Mucosa of stomach (tissue), 1 donor: ENCODE measurements around the gene OSBPL1A.

Experiments used
- H3K27me3 ChIP-seq: one replicate; pipeline ENCODE4 v1.7.0; 2013; ENCODE audit warnings: mild to moderate bottlenecking, low read length; ENCODE audit not compliant: control insufficient read depth, insufficient read depth
- H3K36me3 ChIP-seq: one replicate; pipeline ENCODE4 v1.7.0; 2013; ENCODE audit warnings: low read length; ENCODE audit not compliant: control insufficient read depth, insufficient read depth
- H3K4me1 ChIP-seq: one replicate; pipeline ENCODE4 v1.7.0; 2013; ENCODE audit warnings: mild to moderate bottlenecking, low read length; ENCODE audit not compliant: control insufficient read depth, insufficient read depth
- H3K4me3 ChIP-seq: one replicate; pipeline ENCODE4 v1.7.0; 2013; ENCODE audit warnings: low read length
- H3K9ac ChIP-seq: one replicate; pipeline ENCODE4 v1.7.0; 2013; ENCODE audit warnings: mild to moderate bottlenecking, low read length, moderate library complexity
- H3K9me3 ChIP-seq: one replicate; pipeline ENCODE4 v1.7.0; 2013; ENCODE audit warnings: mild to moderate bottlenecking, low read length, moderate library complexity; ENCODE audit not compliant: control insufficient read depth
- donor health status: Pancreatic carcinoma.

Gene OSBPL1A

GRCh38 chr18:24187689-24188088, 209.9 kb downstream of the OSBPL1A start:
- Histone ChIP-seq H3K9me3 (no peaks in the 10 kb centered on the region), H3K27me3 (no peaks in the 10 kb centered on the region), H3K36me3 (no peaks in the 10 kb centered on the region), H3K4me3 (no peak overlapping the region), H3K4me1 (no peaks in the 10 kb centered on the region), H3K9ac (no peak overlapping the region)

- H3K4me1 ChIP-seq: no peaks in the 10 kb centered on the region
- H3K4me3 ChIP-seq: no peak overlapping the region
- H3K36me3 ChIP-seq: no peaks in the 10 kb centered on the region
- no peak overlapping the region for H3K9ac ChIP-seq
- no peaks in the 10 kb centered on the region for H3K9me3 ChIP-seq
- no peaks in the 10 kb centered on the region for H3K27me3 ChIP-seq
Observed at GRCh38 chr18:24187049-24187448, 210.6 kb downstream of the OSBPL1A start.

- H3K9ac ChIP-seq: no peak overlapping the region
- H3K9me3 ChIP-seq: no peaks in the 10 kb centered on the region
- H3K4me3 ChIP-seq: no peak overlapping the region
- no peaks in the 10 kb centered on the region for H3K4me1 ChIP-seq
- H3K36me3 ChIP-seq: no peaks in the 10 kb centered on the region
- no peaks in the 10 kb centered on the region for H3K27me3 ChIP-seq
Observed at GRCh38 chr18:24185805-24186204, 211.8 kb downstream of the OSBPL1A start.

- Histone ChIP-seq H3K36me3 (no peaks in the 10 kb centered on the region), H3K9me3 (no peaks in the 10 kb centered on the region), H3K4me3 (no peak overlapping the region), H3K27me3 (no peaks in the 10 kb centered on the region), H3K4me1 (no peaks in the 10 kb centered on the region), H3K9ac (no peak overlapping the region)
Observed at GRCh38 chr18:24181806-24182205, 215.8 kb downstream of the OSBPL1A start.

GRCh38 chr18:24180048-24180447, 217.6 kb downstream of the OSBPL1A start:
- H3K9ac ChIP-seq: no peak overlapping the region
- no peaks in the 10 kb centered on the region for H3K36me3 ChIP-seq
- H3K27me3 ChIP-seq: no peaks in the 10 kb centered on the region
- no peak overlapping the region for H3K4me3 ChIP-seq
- H3K4me1 ChIP-seq: no peaks in the 10 kb centered on the region
- no peaks in the 10 kb centered on the region for H3K9me3 ChIP-seq

GRCh38 chr18:24177499-24178133, 220.0 kb downstream of the OSBPL1A start:
- no peaks in the 10 kb centered on the region for H3K36me3 ChIP-seq
- no peaks in the 10 kb centered on the region for H3K27me3 ChIP-seq
- H3K9me3 ChIP-seq: no peaks in the 10 kb centered on the region
- H3K9ac ChIP-seq: no peak overlapping the region
- H3K4me1 ChIP-seq: peaks cover 4% of the 10 kb centered on the region
- H3K4me3 ChIP-seq: no peak overlapping the region

GRCh38 chr18:24176727-24177416, 220.8 kb downstream of the OSBPL1A start:
- H3K36me3 ChIP-seq: no peaks in the 10 kb centered on the region
- no peaks in the 10 kb centered on the region for H3K9me3 ChIP-seq
- peaks cover 4% of the 10 kb centered on the region for H3K4me1 ChIP-seq
- no peak overlapping the region for H3K9ac ChIP-seq
- H3K4me3 ChIP-seq: no peak overlapping the region
- no peaks in the 10 kb centered on the region for H3K27me3 ChIP-seq

- Histone ChIP-seq H3K9ac (no peak overlapping the region), H3K9me3 (no peaks in the 10 kb centered on the region), H3K4me3 (no peak overlapping the region), H3K27me3 (no peaks in the 10 kb centered on the region), H3K4me1 (peaks cover 4% of the 10 kb centered on the region), H3K36me3 (no peaks in the 10 kb centered on the region)
Observed at GRCh38 chr18:24173997-24174396, 223.6 kb downstream of the OSBPL1A start.

GRCh38 chr18:24170360-24170759, 227.3 kb downstream of the OSBPL1A start:
- Histone ChIP-seq H3K4me3 (no peak overlapping the region), H3K4me1 (peaks cover 4% of the 10 kb centered on the region), H3K9me3 (no peaks in the 10 kb centered on the region), H3K36me3 (no peaks in the 10 kb centered on the region), H3K9ac (no peak overlapping the region), H3K27me3 (no peaks in the 10 kb centered on the region)

GRCh38 chr18:24168496-24168895, 229.1 kb downstream of the OSBPL1A start:
- no peaks in the 10 kb centered on the region for H3K36me3 ChIP-seq
- no peaks in the 10 kb centered on the region for H3K4me1 ChIP-seq
- no peaks in the 10 kb centered on the region for H3K27me3 ChIP-seq
- H3K9ac ChIP-seq: no peak overlapping the region
- H3K9me3 ChIP-seq: no peaks in the 10 kb centered on the region
- no peak overlapping the region for H3K4me3 ChIP-seq

- H3K9ac ChIP-seq: no peak overlapping the region
- H3K9me3 ChIP-seq: no peaks in the 10 kb centered on the region
- H3K27me3 ChIP-seq: no peaks in the 10 kb centered on the region
- H3K36me3 ChIP-seq: peaks cover 5% of the 10 kb centered on the region
- peaks cover 10% of the 10 kb centered on the region for H3K4me1 ChIP-seq
- no peak overlapping the region for H3K4me3 ChIP-seq
Observed at GRCh38 chr18:24161304-24161703, 236.3 kb downstream of the OSBPL1A start.

GRCh38 chr18:24160086-24160485, 237.5 kb downstream of the OSBPL1A start:
- no peak overlapping the region for H3K9ac ChIP-seq
- peaks cover 10% of the 10 kb centered on the region for H3K4me1 ChIP-seq
- peaks cover 5% of the 10 kb centered on the region for H3K36me3 ChIP-seq

More at GRCh38 chr18:24160086-24160485, 237.5 kb downstream of the OSBPL1A start:
- no peak overlapping the region for H3K4me3 ChIP-seq
- H3K9me3 ChIP-seq: no peaks in the 10 kb centered on the region
- no peaks in the 10 kb centered on the region for H3K27me3 ChIP-seq
